Activated T-helper 17 cell treated with anti-CD3 and anti-CD28 coated beads, Interleukin-2, amount 50 U/mL, for 72 hours (primary cell): ENCODE results near the gene ICAM5. TPM values are rescaled to one million over a fixed set of nuclear protein-coding genes. Genes with fewer than 3 reads are reported as not detected.
A peak's percentile ranks its signal among the peaks of the same experiment; 100 is the strongest.

Source experiments
- ATAC-seq: fragments of 150-1000 bp; cut with Tn5 transposase; replicated peaks from 2 replicates; pipeline ENCODE4 v1.10.0; 2021; ENCODE audit warnings: mild to moderate bottlenecking, moderate library complexity
- H3K27ac Mint-ChIP-seq: one replicate; pipeline ENCODE4 v1.8.0; 2022; ENCODE audit warnings: mixed read lengths
- H3K27me3 Mint-ChIP-seq: one replicate; pipeline ENCODE4 v1.8.0; 2022; ENCODE audit warnings: mixed read lengths
- H3K36me3 Mint-ChIP-seq: one replicate; pipeline ENCODE4 v1.8.0; 2022; ENCODE audit warnings: low read depth, mild to moderate bottlenecking, mixed read lengths
- H3K4me1 Mint-ChIP-seq: one replicate; pipeline ENCODE4 v1.8.0; 2022; ENCODE audit warnings: mixed read lengths
- H3K4me3 Mint-ChIP-seq: one replicate; pipeline ENCODE4 v1.8.0; 2022; ENCODE audit warnings: mild to moderate bottlenecking, mixed read lengths
- H3K9me3 Mint-ChIP-seq: one replicate; pipeline ENCODE4 v1.8.0; 2022; ENCODE audit warnings: mixed read lengths
- total RNA-seq, 2 donors: library from RNA; stranded (reverse); gene quantifications; one replicate each; pipeline ENCODE4 v1.2.3, GENCODE V29; 2022

The ICAM5 gene
- total RNA-seq, 2 donors from 2014 or later: 0.71 to 8.6 TPM

GRCh38 chr19:10317045-10317856 is 27.5 kb downstream of the ICAM5 start:
- H3K27ac Mint-ChIP-seq: no peak overlapping the region
- no peaks in the 10 kb centered on the region for H3K27me3 Mint-ChIP-seq
- H3K9me3 Mint-ChIP-seq: no peaks in the 10 kb centered on the region
- H3K36me3 Mint-ChIP-seq: peaks cover 64% of the 10 kb centered on the region
- peaks cover 15% of the 10 kb centered on the region for H3K4me1 Mint-ChIP-seq
- ATAC-seq: no peak
- H3K4me3 Mint-ChIP-seq: no peak overlapping the region

- Mint-ChIP-seq H3K27ac (no peak overlapping the region), H3K27me3 (no peaks in the 10 kb centered on the region), H3K4me1 (peaks cover 15% of the 10 kb centered on the region), H3K36me3 (peaks cover 69% of the 10 kb centered on the region), H3K4me3 (no peak overlapping the region), H3K9me3 (no peaks in the 10 kb centered on the region)
- no peak for ATAC-seq
These were observed 28.2 kb downstream of the ICAM5 start for GRCh38 chr19:10317857-10318462.

- no peak overlapping the region for H3K27ac Mint-ChIP-seq
- peaks cover 75% of the 10 kb centered on the region for H3K36me3 Mint-ChIP-seq
- H3K27me3 Mint-ChIP-seq: no peaks in the 10 kb centered on the region
These were observed 29.3 kb downstream of the ICAM5 start for GRCh38 chr19:10318807-10319682.

GRCh38 chr19:10320602-10321416 is 31.1 kb downstream of the ICAM5 start:
- peaks cover 6% of the 10 kb centered on the region for H3K4me1 Mint-ChIP-seq
- H3K27me3 Mint-ChIP-seq: no peaks in the 10 kb centered on the region
- H3K36me3 Mint-ChIP-seq: peaks cover 84% of the 10 kb centered on the region
- H3K4me3 Mint-ChIP-seq: no peak overlapping the region
- ATAC-seq: no peak
- H3K27ac Mint-ChIP-seq: no peak overlapping the region
- no peaks in the 10 kb centered on the region for H3K9me3 Mint-ChIP-seq

More at GRCh38 chr19:10318807-10319682, 29.3 kb downstream of the ICAM5 start:
- ATAC-seq: no peak
- Mint-ChIP-seq H3K9me3 (no peaks in the 10 kb centered on the region), H3K4me1 (peaks cover 15% of the 10 kb centered on the region), H3K4me3 (no peak overlapping the region)

GRCh38 chr19:10321417-10321797 is 31.7 kb downstream of the ICAM5 start:
- Mint-ChIP-seq H3K9me3 (no peaks in the 10 kb centered on the region), H3K27me3 (no peaks in the 10 kb centered on the region), H3K4me3 (no peak overlapping the region), H3K27ac (no peak overlapping the region), H3K4me1 (no peaks in the 10 kb centered on the region), H3K36me3 (peaks cover 84% of the 10 kb centered on the region)
- ATAC-seq: no peak

GRCh38 chr19:10321874-10322835 is 32.4 kb downstream of the ICAM5 start:
- no peak overlapping the region for H3K4me3 Mint-ChIP-seq
- H3K27ac Mint-ChIP-seq: no peak overlapping the region
- peaks cover 84% of the 10 kb centered on the region for H3K36me3 Mint-ChIP-seq
- ATAC-seq: no peak
- H3K27me3 Mint-ChIP-seq: no peaks in the 10 kb centered on the region
- no peaks in the 10 kb centered on the region for H3K4me1 Mint-ChIP-seq
- H3K9me3 Mint-ChIP-seq: no peaks in the 10 kb centered on the region

- H3K4me1 Mint-ChIP-seq: no peaks in the 10 kb centered on the region
- no peaks in the 10 kb centered on the region for H3K27me3 Mint-ChIP-seq
- H3K27ac Mint-ChIP-seq: no peak overlapping the region
- no peak overlapping the region for H3K4me3 Mint-ChIP-seq
- H3K9me3 Mint-ChIP-seq: no peaks in the 10 kb centered on the region
- H3K36me3 Mint-ChIP-seq: peaks cover 91% of the 10 kb centered on the region
- no peak for ATAC-seq
These were observed 36.0 kb downstream of the ICAM5 start for GRCh38 chr19:10325732-10326131.

GRCh38 chr19:10327793-10328192 is 38.0 kb downstream of the ICAM5 start:
- ATAC-seq: no peak
- H3K4me1 Mint-ChIP-seq: peaks cover 4% of the 10 kb centered on the region
- H3K9me3 Mint-ChIP-seq: no peaks in the 10 kb centered on the region
- no peak overlapping the region for H3K4me3 Mint-ChIP-seq
- peaks cover 95% of the 10 kb centered on the region for H3K36me3 Mint-ChIP-seq
- H3K27me3 Mint-ChIP-seq: no peaks in the 10 kb centered on the region
- H3K27ac Mint-ChIP-seq: no peak overlapping the region

- Mint-ChIP-seq H3K4me1 (peaks cover 4% of the 10 kb centered on the region), H3K27me3 (no peaks in the 10 kb centered on the region), H3K27ac (no peak overlapping the region), H3K4me3 (no peak overlapping the region), H3K36me3 (peaks cover 95% of the 10 kb centered on the region), H3K9me3 (no peaks in the 10 kb centered on the region)
- ATAC-seq: no peak
These were observed 39.0 kb downstream of the ICAM5 start for GRCh38 chr19:10328558-10329429.

- H3K36me3 Mint-ChIP-seq: peaks cover 95% of the 10 kb centered on the region
- ATAC-seq: no peak
- H3K27ac Mint-ChIP-seq: no peak overlapping the region
- H3K27me3 Mint-ChIP-seq: no peaks in the 10 kb centered on the region
- peak overlapping the region; percentile 11 for H3K4me3 Mint-ChIP-seq
- no peaks in the 10 kb centered on the region for H3K9me3 Mint-ChIP-seq
- H3K4me1 Mint-ChIP-seq: peaks cover 4% of the 10 kb centered on the region
These were observed 39.8 kb downstream of the ICAM5 start for GRCh38 chr19:10329555-10329954.

GRCh38 chr19:10332158-10332964 is 42.6 kb downstream of the ICAM5 start:
- H3K9me3 Mint-ChIP-seq: no peaks in the 10 kb centered on the region
- H3K4me1 Mint-ChIP-seq: peaks cover 4% of the 10 kb centered on the region
- no peaks in the 10 kb centered on the region for H3K27me3 Mint-ChIP-seq
- peak overlapping the region; percentile 94 for H3K4me3 Mint-ChIP-seq
- H3K36me3 Mint-ChIP-seq: peaks cover 94% of the 10 kb centered on the region
- no peak for ATAC-seq
- peak overlapping the region; percentile 94 for H3K27ac Mint-ChIP-seq
